Mononuclear cell (primary cell): ENCODE data around the gene APOH. TPM values are rescaled to one million over a fixed set of nuclear protein-coding genes. Genes with fewer than 3 reads are reported as not detected.
"Not testable (repeated sequence)": the region's sequence is repeated elsewhere in the genome, so short reads cannot be mapped to it uniquely, and the experiment has no call there.

Experiments
- H3K27me3 ChIP-seq: 2 replicates; pipeline ENCODE4 v1.6.0; 2011; ENCODE audit warnings: low read length, control low read depth; ENCODE audit not compliant: insufficient read depth
- H3K4me1 ChIP-seq: 2 replicates; pipeline ENCODE4 v1.5.1; 2011; ENCODE audit warnings: mild to moderate bottlenecking, low read length, control low read depth; ENCODE audit not compliant: insufficient read depth
- H3K4me3 ChIP-seq: 2 replicates; pipeline ENCODE4 v1.5.1; 2011; ENCODE audit warnings: mild to moderate bottlenecking, low read length, moderate library complexity
- H3K9me3 ChIP-seq: 2 replicates; pipeline ENCODE4 v1.5.1; 2011; ENCODE audit warnings: low read depth, mild to moderate bottlenecking, control low read depth, low read length
- total RNA-seq: library from RNA; depleted of rRNA; stranded (reverse); fragments of >200 nt; gene quantifications from one replicate; pipeline ENCODE4 v1.2.3, GENCODE V29; 2012

APOH gene
- total RNA-seq, 1 donor: not detected

GRCh38 chr17:66255112-66255511, 25.9 kb upstream of the APOH start:
- H3K4me3 ChIP-seq: no peak overlapping the region
- H3K9me3 ChIP-seq: no peaks in the 10 kb centered on the region
- no peaks in the 10 kb centered on the region for H3K4me1 ChIP-seq
- H3K27me3 ChIP-seq: no peaks in the 10 kb centered on the region

DNA sequence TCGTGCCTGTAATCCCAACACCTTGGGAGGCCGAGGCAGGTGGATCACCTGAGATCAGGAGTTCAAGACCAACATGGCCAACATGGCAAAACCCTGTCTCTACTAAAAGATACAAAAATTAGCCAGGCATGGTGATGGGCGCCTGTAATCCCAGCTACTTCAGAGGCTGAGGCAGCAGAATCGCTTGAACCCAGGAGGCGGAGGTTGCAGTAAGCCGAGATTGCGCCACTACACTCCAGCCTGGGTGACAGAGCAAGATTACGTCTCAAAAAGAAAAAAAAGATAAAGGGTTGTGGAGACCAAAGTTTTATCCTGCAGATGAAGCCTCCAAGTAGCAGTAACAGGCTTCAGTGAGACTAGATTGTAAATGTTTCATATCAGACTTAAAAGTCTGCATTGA, 24.2 kb upstream of the APOH start:
- H3K4me3 ChIP-seq, H3K27me3 ChIP-seq, H3K9me3 ChIP-seq, H3K4me1 ChIP-seq: not testable (repeated sequence)

DNA sequence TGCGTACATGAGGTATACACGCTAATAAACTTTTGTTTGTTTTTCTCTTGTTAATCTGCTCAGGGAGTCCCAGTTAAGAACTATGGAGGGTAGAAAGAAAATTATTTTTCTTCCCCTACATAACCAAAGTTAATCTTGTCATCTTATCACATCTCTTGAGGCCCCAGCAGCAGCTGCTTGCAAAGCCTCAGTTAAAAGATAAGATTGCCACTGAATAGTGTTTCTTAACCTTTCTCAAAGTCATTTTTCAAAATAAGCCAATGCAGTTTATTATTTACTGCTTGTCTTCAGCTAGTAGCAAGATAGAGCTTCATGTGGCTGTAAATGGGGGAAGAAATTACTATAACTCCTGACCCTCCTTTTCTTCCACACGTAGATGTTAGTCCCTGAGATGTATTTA, 21.5 kb upstream of the APOH start:
- Histone ChIP-seq H3K4me1 (peaks cover 15% of the 10 kb centered on the region), H3K9me3 (no peaks in the 10 kb centered on the region), H3K27me3 (no peaks in the 10 kb centered on the region), H3K4me3 (no peak overlapping the region)

GRCh38 chr17:66248285-66248684, 19.1 kb upstream of the APOH start:
- Histone ChIP-seq H3K27me3 (no peaks in the 10 kb centered on the region), H3K4me3 (no peak overlapping the region), H3K9me3 (no peaks in the 10 kb centered on the region), H3K4me1 (peaks cover 15% of the 10 kb centered on the region)

GRCh38 chr17:66241839-66242238, 12.6 kb upstream of the APOH start:
- Histone ChIP-seq H3K4me3 (no peak overlapping the region), H3K9me3 (no peaks in the 10 kb centered on the region), H3K27me3 (no peaks in the 10 kb centered on the region), H3K4me1 (peaks cover 12% of the 10 kb centered on the region)

GRCh38 chr17:66240630-66241029, 11.4 kb upstream of the APOH start:
- H3K4me1 ChIP-seq: no peaks in the 10 kb centered on the region
- H3K9me3 ChIP-seq: no peaks in the 10 kb centered on the region
- H3K4me3 ChIP-seq: no peak overlapping the region
- no peaks in the 10 kb centered on the region for H3K27me3 ChIP-seq

DNA sequence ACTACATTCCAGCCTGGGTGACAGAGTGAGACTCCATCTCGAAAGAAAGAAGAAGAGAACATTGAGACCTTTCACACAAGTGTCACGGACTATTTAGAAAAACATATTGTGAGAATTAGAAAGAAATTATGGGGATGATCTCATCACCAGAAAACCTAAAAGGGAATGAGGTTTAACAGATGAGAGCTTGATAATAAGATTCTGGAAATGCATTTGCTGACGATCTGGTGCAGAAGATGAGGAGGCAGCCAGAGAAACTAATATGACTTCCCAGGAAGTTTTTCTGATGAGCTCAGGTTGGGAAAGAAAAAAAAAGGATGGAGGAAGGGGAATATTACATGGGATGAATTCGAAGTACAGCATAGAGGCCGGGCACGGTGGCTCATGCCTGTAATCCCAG, 10.8 kb upstream of the APOH start:
- Histone ChIP-seq H3K4me3 (no peak overlapping the region), H3K9me3 (no peaks in the 10 kb centered on the region), H3K4me1 (no peaks in the 10 kb centered on the region), H3K27me3 (no peaks in the 10 kb centered on the region)

GRCh38 chr17:66235377-66235994, 6.3 kb upstream of the APOH start:
- H3K9me3 ChIP-seq: no peaks in the 10 kb centered on the region
- no peak overlapping the region for H3K4me3 ChIP-seq
- no peaks in the 10 kb centered on the region for H3K4me1 ChIP-seq
- H3K27me3 ChIP-seq: no peaks in the 10 kb centered on the region

GRCh38 chr17:66234611-66235010, 5.4 kb upstream of the APOH start:
- H3K4me3 ChIP-seq: no peak overlapping the region
- no peaks in the 10 kb centered on the region for H3K9me3 ChIP-seq
- H3K27me3 ChIP-seq: no peaks in the 10 kb centered on the region
- no peaks in the 10 kb centered on the region for H3K4me1 ChIP-seq

DNA sequence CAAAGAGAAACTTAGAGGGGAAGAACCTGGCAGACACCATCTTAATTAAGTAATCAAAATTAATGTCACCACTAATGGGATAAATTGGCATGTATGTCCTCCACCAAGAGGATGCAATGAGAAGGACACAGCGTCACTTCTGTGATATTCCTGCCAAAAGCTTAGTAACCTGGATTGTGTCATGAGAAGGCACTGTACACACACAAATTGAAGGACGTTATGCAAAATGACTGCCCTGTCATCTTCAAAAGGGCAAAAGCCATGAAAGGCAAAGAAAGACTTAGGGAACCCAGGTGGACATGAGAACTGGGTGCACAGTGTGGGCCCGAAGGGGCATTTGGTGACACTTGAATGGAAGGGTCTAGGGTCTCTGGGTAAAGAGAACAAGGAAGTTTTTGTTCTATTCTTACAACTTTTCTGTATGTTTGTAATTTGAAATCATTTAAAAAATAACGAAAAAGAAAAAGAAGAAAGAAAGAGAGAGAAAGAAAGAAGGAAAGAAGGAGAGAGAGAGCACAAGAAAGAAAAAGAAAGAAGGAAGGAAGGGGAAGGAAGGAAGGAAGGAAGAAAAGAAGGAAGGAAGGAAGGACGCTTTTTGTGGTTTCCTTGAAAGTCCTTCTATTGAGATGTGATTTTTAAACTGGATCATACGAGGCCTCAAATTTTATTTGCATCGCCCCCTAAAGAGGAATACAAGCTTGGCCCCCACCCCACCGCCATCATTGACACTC, 4.0 kb upstream of the APOH start:
- H3K27me3 ChIP-seq: no peaks in the 10 kb centered on the region
- no peak overlapping the region for H3K4me3 ChIP-seq
- H3K9me3 ChIP-seq: no peaks in the 10 kb centered on the region
- H3K4me1 ChIP-seq: no peaks in the 10 kb centered on the region

- H3K9me3 ChIP-seq: no peaks in the 10 kb centered on the region
- no peaks in the 10 kb centered on the region for H3K4me1 ChIP-seq
- H3K27me3 ChIP-seq: no peaks in the 10 kb centered on the region
- H3K4me3 ChIP-seq: no peak overlapping the region
Observed at GRCh38 chr17:66230922-66231591, 1.8 kb upstream of the APOH start.

GRCh38 chr17:66229783-66230538, 746 bp upstream of the APOH start:
- Histone ChIP-seq H3K9me3 (no peaks in the 10 kb centered on the region), H3K4me1 (no peaks in the 10 kb centered on the region), H3K4me3 (no peak overlapping the region), H3K27me3 (no peaks in the 10 kb centered on the region)

DNA sequence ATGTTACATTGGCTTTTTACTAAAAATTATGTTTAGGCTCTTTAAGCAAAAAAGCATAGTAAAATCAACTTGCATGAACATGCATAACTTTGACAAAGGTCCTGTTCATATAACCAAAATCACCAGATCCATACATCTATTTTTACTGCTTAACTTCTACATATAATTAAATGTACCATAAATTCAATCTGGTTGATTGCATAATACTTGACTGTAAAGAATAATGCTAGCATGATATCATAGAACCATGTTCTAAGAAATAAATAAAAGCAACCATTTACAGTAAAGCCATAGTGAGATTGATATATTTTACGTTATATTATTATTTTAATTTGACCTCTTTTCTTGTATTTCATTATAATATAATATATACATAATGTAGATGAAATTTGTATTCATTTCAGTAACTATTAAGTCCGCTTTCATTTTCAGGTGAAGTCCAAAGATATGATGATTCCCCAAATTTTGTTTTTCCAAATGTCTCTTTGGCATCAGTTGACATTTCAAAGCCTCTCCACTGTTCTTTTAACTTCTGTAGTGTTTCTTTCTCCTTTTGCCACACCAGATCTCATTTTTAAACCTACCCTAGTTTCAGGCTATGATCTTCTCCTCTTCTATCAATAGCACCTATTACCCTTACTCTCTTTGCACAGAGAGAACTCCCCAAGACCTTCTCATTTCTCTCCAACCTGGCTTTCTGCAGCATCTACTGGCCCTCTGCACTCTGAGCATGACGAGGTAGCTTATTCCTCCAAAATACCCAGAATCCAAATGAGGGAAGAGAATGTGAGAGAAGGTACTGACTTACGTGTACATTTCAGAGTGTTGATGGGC, 1.8 kb downstream of the APOH start:
- no peaks in the 10 kb centered on the region for H3K9me3 ChIP-seq
- H3K27me3 ChIP-seq: no peaks in the 10 kb centered on the region

GRCh38 chr17:66222798-66223350, 6.3 kb downstream of the APOH start:
- no peaks in the 10 kb centered on the region for H3K9me3 ChIP-seq
- no peaks in the 10 kb centered on the region for H3K27me3 ChIP-seq
- no peaks in the 10 kb centered on the region for H3K4me1 ChIP-seq
- H3K4me3 ChIP-seq: no peak overlapping the region

More for the DNA sequence above, 1.8 kb downstream of the APOH start:
- Histone ChIP-seq H3K4me1 (no peaks in the 10 kb centered on the region), H3K4me3 (no peak overlapping the region)
